D721Med (cell line): ENCODE measurements around the gene POU4F2.
A peak's percentile ranks its signal among the peaks of the same experiment; 100 is the strongest.

Source experiments
- DNase-seq: peaks from one replicate; pipeline ENCODE4 v3.0.0; 2011; ENCODE audit warnings: low spot score; ENCODE audit not compliant: insufficient read length
- FAIRE-seq: peaks from 2 replicates; lab custom pipeline; 2011; peaks lifted over from hg19 to GRCh38; lab: Jason Lieb, UNC
- TF ChIP-seq, protein P1 (sequence below): IDR thresholded peaks from 2 replicates; pipeline ENCODE4 v1.5.1; 2012; ENCODE audit warnings: mild to moderate bottlenecking, control low read depth; ENCODE audit not compliant: insufficient read depth; ENCODE audit errors: missing control alignments

POU4F2 gene

GRCh38 chr4:146637621-146638332, 916 bp upstream of the POU4F2 start:
- FAIRE-seq (no peak), DNase-seq (peak; percentile 35)
- TF ChIP-seq, protein P1, sequence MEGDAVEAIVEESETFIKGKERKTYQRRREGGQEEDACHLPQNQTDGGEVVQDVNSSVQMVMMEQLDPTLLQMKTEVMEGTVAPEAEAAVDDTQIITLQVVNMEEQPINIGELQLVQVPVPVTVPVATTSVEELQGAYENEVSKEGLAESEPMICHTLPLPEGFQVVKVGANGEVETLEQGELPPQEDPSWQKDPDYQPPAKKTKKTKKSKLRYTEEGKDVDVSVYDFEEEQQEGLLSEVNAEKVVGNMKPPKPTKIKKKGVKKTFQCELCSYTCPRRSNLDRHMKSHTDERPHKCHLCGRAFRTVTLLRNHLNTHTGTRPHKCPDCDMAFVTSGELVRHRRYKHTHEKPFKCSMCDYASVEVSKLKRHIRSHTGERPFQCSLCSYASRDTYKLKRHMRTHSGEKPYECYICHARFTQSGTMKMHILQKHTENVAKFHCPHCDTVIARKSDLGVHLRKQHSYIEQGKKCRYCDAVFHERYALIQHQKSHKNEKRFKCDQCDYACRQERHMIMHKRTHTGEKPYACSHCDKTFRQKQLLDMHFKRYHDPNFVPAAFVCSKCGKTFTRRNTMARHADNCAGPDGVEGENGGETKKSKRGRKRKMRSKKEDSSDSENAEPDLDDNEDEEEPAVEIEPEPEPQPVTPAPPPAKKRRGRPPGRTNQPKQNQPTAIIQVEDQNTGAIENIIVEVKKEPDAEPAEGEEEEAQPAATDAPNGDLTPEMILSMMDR, result no peak

GRCh38 chr4:146638333-146638785, 334 bp upstream of the POU4F2 start:
- peak; percentile 27 for DNase-seq
- TF ChIP-seq, protein P1, result no peak
- FAIRE-seq, result no peak

DNA sequence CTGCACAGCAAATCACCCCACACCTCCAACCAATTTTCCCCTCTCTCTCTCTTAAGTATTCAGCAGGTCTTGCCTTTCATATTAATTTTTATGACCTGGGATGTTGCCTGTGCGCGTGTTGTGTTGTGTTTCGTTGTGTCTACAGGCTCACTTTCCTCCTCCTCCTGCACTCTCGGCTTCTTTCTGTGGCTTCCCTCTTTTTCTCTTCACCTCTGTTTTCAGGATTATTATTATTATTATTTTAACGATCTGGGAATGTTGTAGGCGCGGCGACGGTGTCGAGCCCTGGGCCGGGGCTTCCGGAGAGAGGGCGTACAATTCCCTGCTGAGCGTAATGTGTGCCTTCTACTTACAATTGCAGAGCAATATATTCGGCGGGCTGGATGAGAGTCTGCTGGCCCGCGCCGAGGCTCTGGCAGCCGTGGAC, 826 bp downstream of the POU4F2 start:
- TF ChIP-seq, protein P1, result no peak
- DNase-seq (no peak), FAIRE-seq (no peak)

DNA sequence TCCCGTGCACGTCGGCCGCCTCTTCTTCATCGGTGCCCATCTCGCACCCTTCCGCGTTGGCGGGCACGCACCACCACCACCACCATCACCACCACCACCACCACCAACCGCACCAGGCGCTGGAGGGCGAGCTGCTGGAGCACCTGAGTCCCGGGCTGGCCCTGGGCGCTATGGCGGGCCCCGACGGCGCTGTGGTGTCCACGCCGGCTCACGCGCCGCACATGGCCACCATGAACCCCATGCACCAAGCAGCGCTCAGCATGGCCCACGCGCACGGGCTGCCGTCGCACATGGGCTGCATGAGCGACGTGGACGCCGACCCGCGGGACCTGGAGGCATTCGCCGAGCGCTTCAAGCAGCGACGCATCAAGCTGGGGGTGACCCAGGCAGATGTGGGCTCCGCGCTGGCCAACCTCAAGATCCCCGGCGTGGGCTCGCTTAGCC, 1.4 kb downstream of the POU4F2 start:
- TF ChIP-seq, protein P1, result no peak
- FAIRE-seq, result no peak
- DNase-seq, result no peak

GRCh38 chr4:146640465-146641061, 1.9 kb downstream of the POU4F2 start:
- TF ChIP-seq, protein P1, result no peak
- DNase-seq (no peak), FAIRE-seq (no peak)

GRCh38 chr4:146641762-146642161, 3.1 kb downstream of the POU4F2 start:
- DNase-seq (no peak), FAIRE-seq (no peak)
- TF ChIP-seq, protein P1, result no peak
